RWPE2 (cell line): ENCODE measurements around the gene ANXA8.

ENCODE experiments used
- ATAC-seq: fragments of 200-7000 bp; cut with Tn5 transposase; 3 replicates; pipeline ENCODE4 v1.9.1; 2021; ENCODE audit warnings: low read depth
- DNase-seq: peaks from one replicate; pipeline ENCODE4 v3.0.0-alpha.2; 2020; ENCODE audit warnings: low spot score
- H3K27ac ChIP-seq: fragments of 450-650 bp; 2 replicates; pipeline ENCODE4 v1.5.1; 2017; ENCODE audit warnings: mild to moderate bottlenecking; ENCODE audit not compliant: poor library complexity, severe bottlenecking
- H3K27me3 ChIP-seq: fragments of 250-450 bp; sonication (Bioruptor Pico); 2 replicates; pipeline ENCODE4 v1.5.1; 2021; ENCODE audit warnings: mild to moderate bottlenecking, moderate library complexity; ENCODE audit not compliant: insufficient read depth, poor library complexity, severe bottlenecking
- H3K36me3 ChIP-seq: fragments of 250-450 bp; sonication (Bioruptor Pico); 2 replicates; pipeline ENCODE4 v1.5.1; 2020; ENCODE audit warnings: low read depth, mild to moderate bottlenecking, moderate library complexity
- H3K4me1 ChIP-seq: fragments of 250-450 bp; sonication (Bioruptor Pico); 2 replicates; pipeline ENCODE4 v1.5.1; 2021; ENCODE audit warnings: mild to moderate bottlenecking, moderate library complexity; ENCODE audit not compliant: insufficient read depth, poor library complexity, severe bottlenecking
- H3K4me3 ChIP-seq: fragments of 250-450 bp; sonication (Bioruptor Pico); 2 replicates; pipeline ENCODE4 v1.5.1; 2021; ENCODE audit warnings: mild to moderate bottlenecking, moderate library complexity; ENCODE audit not compliant: severe bottlenecking
- H3K9me3 ChIP-seq: fragments of 250-450 bp; sonication (Bioruptor Pico); 2 replicates; pipeline ENCODE4 v1.5.1; 2021; ENCODE audit warnings: mild to moderate bottlenecking, moderate library complexity; ENCODE audit not compliant: severe bottlenecking
- TF ChIP-seq, protein P1 (sequence below): fragments of 450-650 bp; IDR thresholded peaks from one replicate; pipeline ENCODE4 v1.5.1; 2017; ENCODE audit warnings: mild to moderate bottlenecking, moderate library complexity; ENCODE audit not compliant: poor library complexity, severe bottlenecking

ANXA8 gene

GRCh38 chr10:47449102-47449978 is 34.6 kb downstream of the ANXA8 start:
- DNase-seq (no peak), ATAC-seq (peak; percentile 30; the same call in 2 of the 3 replicates)
- Histone ChIP-seq H3K27me3 (no peaks in the 10 kb centered on the region), H3K27ac (no peak overlapping the region), H3K4me1 (no peaks in the 10 kb centered on the region), H3K9me3 (no peaks in the 10 kb centered on the region), H3K36me3 (no peaks in the 10 kb centered on the region), H3K4me3 (no peak overlapping the region)
- TF ChIP-seq, protein P1, sequence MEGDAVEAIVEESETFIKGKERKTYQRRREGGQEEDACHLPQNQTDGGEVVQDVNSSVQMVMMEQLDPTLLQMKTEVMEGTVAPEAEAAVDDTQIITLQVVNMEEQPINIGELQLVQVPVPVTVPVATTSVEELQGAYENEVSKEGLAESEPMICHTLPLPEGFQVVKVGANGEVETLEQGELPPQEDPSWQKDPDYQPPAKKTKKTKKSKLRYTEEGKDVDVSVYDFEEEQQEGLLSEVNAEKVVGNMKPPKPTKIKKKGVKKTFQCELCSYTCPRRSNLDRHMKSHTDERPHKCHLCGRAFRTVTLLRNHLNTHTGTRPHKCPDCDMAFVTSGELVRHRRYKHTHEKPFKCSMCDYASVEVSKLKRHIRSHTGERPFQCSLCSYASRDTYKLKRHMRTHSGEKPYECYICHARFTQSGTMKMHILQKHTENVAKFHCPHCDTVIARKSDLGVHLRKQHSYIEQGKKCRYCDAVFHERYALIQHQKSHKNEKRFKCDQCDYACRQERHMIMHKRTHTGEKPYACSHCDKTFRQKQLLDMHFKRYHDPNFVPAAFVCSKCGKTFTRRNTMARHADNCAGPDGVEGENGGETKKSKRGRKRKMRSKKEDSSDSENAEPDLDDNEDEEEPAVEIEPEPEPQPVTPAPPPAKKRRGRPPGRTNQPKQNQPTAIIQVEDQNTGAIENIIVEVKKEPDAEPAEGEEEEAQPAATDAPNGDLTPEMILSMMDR: no peak

DNA sequence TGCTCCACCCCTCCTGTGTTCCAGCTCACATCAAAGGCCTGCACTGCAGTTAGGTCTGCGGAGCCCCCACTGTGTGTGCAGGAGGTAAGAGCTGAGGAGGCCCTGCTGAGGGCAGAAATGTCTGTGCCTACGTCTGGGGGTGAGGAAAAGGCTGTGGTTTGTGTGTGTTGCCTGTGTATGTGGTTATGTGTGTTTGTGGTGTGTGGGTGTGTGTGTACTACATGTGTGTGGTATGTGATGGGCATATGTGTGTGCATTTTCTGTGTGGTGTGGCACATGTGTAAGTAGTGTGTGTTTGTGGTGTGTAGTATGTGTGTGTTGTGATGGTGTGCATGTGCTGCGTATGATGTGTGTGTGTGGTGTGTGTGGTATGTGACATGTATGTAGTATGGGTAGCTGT is 36.2 kb downstream of the ANXA8 start:
- Histone ChIP-seq H3K4me1 (no peaks in the 10 kb centered on the region), H3K9me3 (no peaks in the 10 kb centered on the region), H3K36me3 (no peaks in the 10 kb centered on the region), H3K4me3 (no peak overlapping the region), H3K27ac (no peak overlapping the region), H3K27me3 (no peaks in the 10 kb centered on the region)
- no peak for DNase-seq
- TF ChIP-seq, protein P1: no peak
- ATAC-seq: no peak

- no peaks in the 10 kb centered on the region for H3K27me3 ChIP-seq
- H3K4me1 ChIP-seq: no peaks in the 10 kb centered on the region
- TF ChIP-seq, protein P1: no peak
- H3K9me3 ChIP-seq: no peaks in the 10 kb centered on the region
- no peak for DNase-seq
- H3K27ac ChIP-seq: no peak overlapping the region
- no peak for ATAC-seq
- H3K36me3 ChIP-seq: no peaks in the 10 kb centered on the region
- H3K4me3 ChIP-seq: no peak overlapping the region
These were observed 36.7 kb downstream of the ANXA8 start for GRCh38 chr10:47447209-47447608.

DNA sequence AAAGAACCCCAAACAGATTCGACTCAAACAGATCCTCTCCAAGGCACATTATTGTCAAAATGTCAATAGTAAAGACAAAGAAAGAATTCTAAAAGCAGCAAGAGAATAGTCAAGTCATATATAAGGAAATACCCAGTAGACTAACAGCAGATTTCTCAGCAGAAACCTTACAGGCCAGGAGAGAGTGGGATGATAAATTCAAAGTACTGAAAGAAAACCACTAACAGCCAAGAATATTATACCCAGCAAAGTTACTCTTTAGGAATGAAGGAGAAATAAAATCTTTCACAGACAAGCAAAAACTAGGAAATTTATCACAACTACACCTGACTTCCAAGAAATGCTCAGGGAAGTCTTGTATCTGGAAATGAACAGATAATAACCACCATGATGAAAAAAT is 38.2 kb downstream of the ANXA8 start:
- ATAC-seq (no peak), DNase-seq (no peak)
- Histone ChIP-seq H3K36me3 (no peaks in the 10 kb centered on the region), H3K4me1 (no peaks in the 10 kb centered on the region), H3K4me3 (no peak overlapping the region), H3K27ac (no peak overlapping the region), H3K27me3 (no peaks in the 10 kb centered on the region), H3K9me3 (no peaks in the 10 kb centered on the region)
- TF ChIP-seq, protein P1: no peak

- H3K36me3 ChIP-seq: no peaks in the 10 kb centered on the region
These were observed 39.9 kb downstream of the ANXA8 start for GRCh38 chr10:47444047-47444446.

More at GRCh38 chr10:47444047-47444446, 39.9 kb downstream of the ANXA8 start:
- DNase-seq (no peak), ATAC-seq (no peak)
- H3K4me3 ChIP-seq: no peak overlapping the region
- no peaks in the 10 kb centered on the region for H3K9me3 ChIP-seq
- H3K27me3 ChIP-seq: no peaks in the 10 kb centered on the region
- TF ChIP-seq, protein P1: no peak
- no peaks in the 10 kb centered on the region for H3K4me1 ChIP-seq
- no peak overlapping the region for H3K27ac ChIP-seq
